ENCODE data around the gene HEATR1.
"Not testable (repeated sequence)": the region's sequence is repeated elsewhere in the genome, so short reads cannot be mapped to it uniquely, and the experiment has no call there.

The HEATR1 gene

DNA sequence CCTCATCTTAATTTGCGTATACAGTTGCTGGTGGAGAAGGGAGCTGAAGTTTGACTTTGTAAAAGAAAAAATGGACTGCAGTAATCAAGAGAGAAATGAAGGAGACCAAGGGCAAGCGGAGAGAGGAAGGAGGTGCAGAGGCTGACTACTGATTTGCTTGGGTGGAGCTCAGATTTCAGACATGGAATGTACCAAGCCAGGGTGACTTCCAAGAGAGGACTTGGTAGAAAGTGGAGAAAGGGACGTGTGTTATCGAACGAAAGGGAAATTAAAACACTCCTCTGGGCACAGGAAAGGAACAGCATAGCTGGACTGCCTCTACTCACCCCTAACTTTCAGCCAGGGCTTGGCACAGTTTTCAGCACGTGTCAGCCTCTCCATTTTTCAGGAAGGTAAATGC lies 15.1 kb upstream of the HEATR1 start:
- H3K27ac ChIP-seq, result no peak overlapping the region
- no peak overlapping the region for H3K4me3 ChIP-seq (ENCODE audit: low read depth, low read length)
- H3K36me3 ChIP-seq, result no peaks in the 10 kb centered on the region
- TF ChIP-seq, protein P1, sequence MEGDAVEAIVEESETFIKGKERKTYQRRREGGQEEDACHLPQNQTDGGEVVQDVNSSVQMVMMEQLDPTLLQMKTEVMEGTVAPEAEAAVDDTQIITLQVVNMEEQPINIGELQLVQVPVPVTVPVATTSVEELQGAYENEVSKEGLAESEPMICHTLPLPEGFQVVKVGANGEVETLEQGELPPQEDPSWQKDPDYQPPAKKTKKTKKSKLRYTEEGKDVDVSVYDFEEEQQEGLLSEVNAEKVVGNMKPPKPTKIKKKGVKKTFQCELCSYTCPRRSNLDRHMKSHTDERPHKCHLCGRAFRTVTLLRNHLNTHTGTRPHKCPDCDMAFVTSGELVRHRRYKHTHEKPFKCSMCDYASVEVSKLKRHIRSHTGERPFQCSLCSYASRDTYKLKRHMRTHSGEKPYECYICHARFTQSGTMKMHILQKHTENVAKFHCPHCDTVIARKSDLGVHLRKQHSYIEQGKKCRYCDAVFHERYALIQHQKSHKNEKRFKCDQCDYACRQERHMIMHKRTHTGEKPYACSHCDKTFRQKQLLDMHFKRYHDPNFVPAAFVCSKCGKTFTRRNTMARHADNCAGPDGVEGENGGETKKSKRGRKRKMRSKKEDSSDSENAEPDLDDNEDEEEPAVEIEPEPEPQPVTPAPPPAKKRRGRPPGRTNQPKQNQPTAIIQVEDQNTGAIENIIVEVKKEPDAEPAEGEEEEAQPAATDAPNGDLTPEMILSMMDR (IDR thresholded peaks at IDR 0.05; ENCODE audit: low read depth, low read length), result no peak
- no peaks in the 10 kb centered on the region for H3K27me3 ChIP-seq (ENCODE audit: insufficient read depth, low read depth, severe bottlenecking)
- DNase-seq, result no peak
- H3K9me3 ChIP-seq (ENCODE audit: severe bottlenecking), result peaks cover 12% of the 10 kb centered on the region

DNA sequence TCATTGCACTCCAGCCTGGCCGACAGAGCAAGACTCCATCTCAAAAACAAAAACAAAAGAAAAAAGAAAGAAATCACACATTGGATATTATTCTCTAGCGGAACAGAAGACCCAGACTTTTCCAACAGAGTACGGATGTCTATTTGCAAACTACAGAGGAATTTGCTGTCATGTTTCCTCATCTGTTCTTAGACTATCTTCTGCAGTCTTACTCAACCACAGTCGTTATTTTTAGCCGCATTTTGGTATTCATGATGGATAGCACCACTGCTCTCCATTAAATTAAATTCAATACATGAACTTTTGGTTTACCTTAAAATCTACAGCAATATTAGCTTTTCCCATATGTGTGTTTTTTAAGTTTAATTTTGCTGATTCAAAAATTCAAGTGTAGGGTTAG lies 14.2 kb upstream of the HEATR1 start:
- no peak for DNase-seq
- Histone ChIP-seq H3K36me3 (no peaks in the 10 kb centered on the region), H3K27ac (no peak overlapping the region), H3K27me3 (ENCODE audit: insufficient read depth, low read depth, severe bottlenecking) (no peaks in the 10 kb centered on the region), H3K4me3 (ENCODE audit: low read depth, low read length) (no peak overlapping the region), H3K9me3 (ENCODE audit: severe bottlenecking) (peaks cover 12% of the 10 kb centered on the region)
- TF ChIP-seq, protein P1 (IDR thresholded peaks at IDR 0.05; ENCODE audit: low read depth, low read length), result no peak

DNA sequence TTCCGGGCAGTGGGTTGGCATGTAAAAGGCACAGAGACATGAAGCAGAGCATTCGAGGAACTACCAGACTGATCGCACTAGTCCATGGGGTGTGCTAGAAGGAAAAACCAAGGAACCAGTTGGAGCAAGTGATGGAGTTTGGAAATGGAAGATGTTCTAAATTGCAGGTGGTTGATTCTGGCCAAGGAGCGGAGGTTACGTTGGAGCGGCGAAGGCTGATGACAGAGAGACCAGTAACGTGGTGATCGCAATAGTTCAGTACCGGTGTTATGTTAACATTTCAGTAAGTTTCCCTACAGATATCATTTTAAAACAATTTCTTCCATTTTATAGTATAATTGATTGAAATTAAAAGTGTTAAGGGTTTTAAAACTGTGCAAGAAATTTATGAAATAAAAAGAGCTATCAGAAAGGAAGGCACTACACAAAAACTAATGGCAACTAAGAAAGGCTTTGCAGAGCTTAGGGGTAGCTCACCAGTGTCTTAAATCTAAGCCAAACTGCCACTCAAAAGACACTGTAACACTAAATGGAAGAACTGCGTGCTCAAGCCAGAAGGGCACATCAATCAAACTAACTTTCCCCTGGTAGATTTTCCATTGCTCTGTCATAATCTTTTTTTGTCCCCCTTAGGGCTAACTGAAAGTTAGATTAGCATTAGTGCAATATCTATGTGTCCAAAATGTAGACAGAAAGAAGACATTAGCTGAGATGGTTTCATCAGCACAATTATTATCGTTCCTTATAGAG lies 11.3 kb upstream of the HEATR1 start:
- Histone ChIP-seq H3K9me3 (ENCODE audit: severe bottlenecking) (no peaks in the 10 kb centered on the region), H3K36me3 (no peaks in the 10 kb centered on the region), H3K4me3 (ENCODE audit: low read depth, low read length) (no peak overlapping the region), H3K27me3 (ENCODE audit: insufficient read depth, low read depth, severe bottlenecking) (no peaks in the 10 kb centered on the region), H3K27ac (no peak overlapping the region)
- TF ChIP-seq, protein P1 (IDR thresholded peaks at IDR 0.05; ENCODE audit: low read depth, low read length), result no peak
- no peak for DNase-seq

DNA sequence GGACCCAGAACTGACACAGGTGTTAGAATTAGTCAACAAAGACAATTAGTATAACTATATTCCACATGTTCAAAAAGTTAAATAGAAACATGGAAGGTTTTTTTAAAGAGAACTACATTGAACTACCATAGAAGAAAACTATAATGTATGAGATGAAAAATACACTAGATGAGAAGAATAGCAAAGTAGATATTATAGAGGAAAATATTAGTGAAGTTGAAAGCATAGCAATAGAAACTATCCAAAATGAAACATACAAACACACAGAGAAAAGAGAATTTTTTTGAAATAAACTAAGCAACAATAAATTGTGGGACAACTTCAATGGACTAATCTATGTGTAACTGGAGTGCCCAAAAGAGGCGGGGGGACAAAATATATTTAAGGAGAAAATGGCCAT lies 8.0 kb upstream of the HEATR1 start:
- Histone ChIP-seq H3K27ac (no peak overlapping the region), H3K9me3 (ENCODE audit: severe bottlenecking) (no peaks in the 10 kb centered on the region), H3K27me3 (ENCODE audit: insufficient read depth, low read depth, severe bottlenecking) (no peaks in the 10 kb centered on the region), H3K36me3 (no peaks in the 10 kb centered on the region), H3K4me3 (ENCODE audit: low read depth, low read length) (no peak overlapping the region)
- TF ChIP-seq, protein P1 (IDR thresholded peaks at IDR 0.05; ENCODE audit: low read depth, low read length), result no peak
- no peak for DNase-seq

DNA sequence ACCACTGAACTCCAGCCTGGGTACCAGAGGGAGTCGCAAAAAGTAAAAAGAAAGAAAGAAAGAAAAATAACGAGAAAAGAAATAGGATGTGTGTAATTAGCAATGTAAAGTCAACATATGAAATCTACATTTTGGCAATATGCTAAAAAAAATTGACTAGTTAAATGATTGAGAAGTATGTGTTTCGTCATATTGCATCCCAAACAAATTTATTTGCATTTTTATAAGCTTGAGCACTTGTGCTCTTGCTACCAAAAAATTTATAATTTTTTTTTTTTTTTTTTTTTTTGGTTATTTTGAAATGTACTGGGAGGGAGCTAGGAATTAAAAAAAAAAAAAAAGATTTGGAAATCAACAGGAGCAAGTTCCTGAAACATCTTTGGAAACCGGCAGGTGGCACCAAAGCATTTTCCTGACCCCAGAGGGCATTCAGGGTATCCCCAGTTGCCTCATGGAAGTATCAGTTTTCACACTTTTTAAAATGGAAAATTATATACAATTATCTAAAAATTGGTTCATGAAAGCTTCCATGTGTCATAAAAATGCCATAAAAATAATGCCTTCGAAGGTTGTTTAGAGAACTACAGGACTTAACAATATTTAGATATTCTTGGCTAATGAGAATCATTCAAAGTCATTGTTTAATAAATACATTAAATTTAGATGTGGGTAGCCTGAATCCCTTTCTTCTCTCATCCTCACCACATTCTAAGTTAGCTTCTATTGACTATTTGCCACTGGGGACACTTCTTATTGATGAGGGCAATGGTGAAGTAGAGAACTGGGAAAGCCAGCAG lies 4.8 kb upstream of the HEATR1 start:
- peak; percentile 81 for DNase-seq
- no peaks in the 10 kb centered on the region for H3K9me3 ChIP-seq (ENCODE audit: severe bottlenecking)
- TF ChIP-seq, protein P1 (IDR thresholded peaks at IDR 0.05; ENCODE audit: low read depth, low read length), result peak; percentile 63
- no peaks in the 10 kb centered on the region for H3K27me3 ChIP-seq (ENCODE audit: insufficient read depth, low read depth, severe bottlenecking)
- no peak overlapping the region for H3K4me3 ChIP-seq (ENCODE audit: low read depth, low read length)
- no peak overlapping the region for H3K27ac ChIP-seq
- H3K36me3 ChIP-seq, result no peaks in the 10 kb centered on the region

DNA sequence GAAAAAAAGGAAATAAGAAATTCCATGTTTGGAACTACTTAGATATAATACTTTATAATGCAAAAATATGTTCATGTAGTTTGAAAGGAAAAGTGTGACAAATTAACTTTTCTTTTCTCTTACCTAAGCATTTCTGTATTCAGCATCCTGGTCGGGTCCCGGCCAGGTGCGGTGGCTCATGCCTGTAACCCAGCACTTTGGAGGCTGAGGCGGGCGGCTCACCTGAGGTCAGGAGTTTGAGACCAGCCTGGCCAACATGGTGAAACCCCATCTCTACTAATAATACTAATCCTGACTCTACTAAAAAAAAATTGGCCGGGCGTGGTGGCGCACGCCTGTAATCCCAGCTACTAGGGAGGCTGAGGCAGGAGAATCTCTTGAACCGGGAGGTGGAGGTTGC lies 3.3 kb upstream of the HEATR1 start:
- not testable (repeated sequence) for H3K9me3 ChIP-seq (ENCODE audit: severe bottlenecking); H3K27ac ChIP-seq; H3K36me3 ChIP-seq; H3K27me3 ChIP-seq (ENCODE audit: insufficient read depth, low read depth, severe bottlenecking); H3K4me3 ChIP-seq (ENCODE audit: low read depth, low read length); DNase-seq

All from WERI-Rb-1 (cell line).